HG03439 (cell line): Measurements from ENCODE around the gene ATP13A5.

ENCODE experiments used
- ATAC-seq: cut with Tn5 transposase; IDR thresholded peaks from one replicate; pipeline ENCODE4 v1.9.1; 2021; ENCODE audit warnings: mild to moderate bottlenecking, moderate library complexity; ENCODE audit not compliant: unreplicated experiment

Gene ATP13A5

GRCh38 chr3:193347521-193348501 is 30.7 kb downstream of the ATP13A5 start:
- peak; percentile 75 for ATAC-seq

- ATAC-seq: no peak
These were observed 32.3 kb downstream of the ATP13A5 start for GRCh38 chr3:193346259-193346658.

- no peak for ATAC-seq
These were observed 33.1 kb downstream of the ATP13A5 start for GRCh38 chr3:193345431-193345830.

GRCh38 chr3:193344486-193344885 is 34.1 kb downstream of the ATP13A5 start:
- no peak for ATAC-seq

GRCh38 chr3:193343726-193344222 is 34.8 kb downstream of the ATP13A5 start:
- no peak for ATAC-seq

- no peak for ATAC-seq
These were observed 36.0 kb downstream of the ATP13A5 start for GRCh38 chr3:193342551-193342950.

GRCh38 chr3:193335031-193335430 is 43.5 kb downstream of the ATP13A5 start:
- ATAC-seq: no peak

- ATAC-seq: no peak
These were observed 45.3 kb downstream of the ATP13A5 start for GRCh38 chr3:193333229-193333628.

GRCh38 chr3:193330555-193331204 is 47.9 kb downstream of the ATP13A5 start:
- no peak for ATAC-seq

- ATAC-seq: no peak
These were observed 60.8 kb downstream of the ATP13A5 start for GRCh38 chr3:193317682-193318300.

- no peak for ATAC-seq
These were observed 64.4 kb downstream of the ATP13A5 start for GRCh38 chr3:193314161-193314560.

GRCh38 chr3:193313061-193313958 is 65.2 kb downstream of the ATP13A5 start:
- no peak for ATAC-seq

- no peak for ATAC-seq
These were observed 67.4 kb downstream of the ATP13A5 start for GRCh38 chr3:193310914-193311723.

GRCh38 chr3:193305356-193305755 is 73.2 kb downstream of the ATP13A5 start:
- no peak for ATAC-seq

GRCh38 chr3:193301433-193301832 is 77.1 kb downstream of the ATP13A5 start:
- ATAC-seq: no peak

- no peak for ATAC-seq
These were observed 81.1 kb downstream of the ATP13A5 start for GRCh38 chr3:193297421-193297820.

- no peak for ATAC-seq
These were observed 82.6 kb downstream of the ATP13A5 start for GRCh38 chr3:193295985-193296384.

GRCh38 chr3:193292386-193292785 is 86.2 kb downstream of the ATP13A5 start:
- no peak for ATAC-seq

GRCh38 chr3:193271101-193271840 is 107.3 kb downstream of the ATP13A5 start:
- ATAC-seq: no peak
